VCaP (cell line): ENCODE results near the gene IL1RN.
A peak's percentile ranks its signal among the peaks of the same experiment; 100 is the strongest.

Experiments used
- H3K27ac ChIP-seq: fragments of 450-650 bp; 2 replicates; pipeline ENCODE4 v1.5.1; 2017
- CTCF ChIP-seq: fragments of 450-650 bp; conservative IDR thresholded peaks from 2 replicates; pipeline ENCODE4 v1.5.1; 2017; ENCODE audit warnings: mild to moderate bottlenecking, moderate library complexity

IL1RN gene

GRCh38 chr2:113117541-113118262 lies 9.7 kb upstream of the IL1RN start:
- no peak for TF ChIP-seq CTCF
- H3K27ac ChIP-seq = peak overlapping the region; percentile 36

DNA sequence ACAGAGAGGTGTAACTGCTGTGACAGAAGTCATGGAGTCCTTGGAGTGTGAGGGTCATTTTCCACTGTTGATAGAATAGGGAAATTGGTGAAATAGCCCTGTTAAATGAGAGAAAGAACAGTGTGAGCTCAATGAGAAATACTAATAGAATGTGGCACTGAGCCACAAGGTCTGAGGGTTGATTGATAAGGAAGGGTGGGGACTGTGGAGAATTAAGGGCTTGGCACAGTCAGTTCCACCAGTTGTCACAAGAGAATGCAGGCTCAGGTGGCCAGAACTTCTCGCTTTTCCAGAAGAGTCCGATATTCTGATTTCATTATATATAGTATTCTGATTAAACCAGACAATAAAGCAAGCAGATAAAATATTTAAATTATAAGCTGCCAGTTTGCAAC lies 9.1 kb upstream of the IL1RN start:
- H3K27ac ChIP-seq = peak overlapping the region; percentile 36
- TF ChIP-seq CTCF = no peak

- no peak for TF ChIP-seq CTCF
- no peak overlapping the region for H3K27ac ChIP-seq
Observed at GRCh38 chr2:113119111-113119510, 8.3 kb upstream of the IL1RN start.

DNA sequence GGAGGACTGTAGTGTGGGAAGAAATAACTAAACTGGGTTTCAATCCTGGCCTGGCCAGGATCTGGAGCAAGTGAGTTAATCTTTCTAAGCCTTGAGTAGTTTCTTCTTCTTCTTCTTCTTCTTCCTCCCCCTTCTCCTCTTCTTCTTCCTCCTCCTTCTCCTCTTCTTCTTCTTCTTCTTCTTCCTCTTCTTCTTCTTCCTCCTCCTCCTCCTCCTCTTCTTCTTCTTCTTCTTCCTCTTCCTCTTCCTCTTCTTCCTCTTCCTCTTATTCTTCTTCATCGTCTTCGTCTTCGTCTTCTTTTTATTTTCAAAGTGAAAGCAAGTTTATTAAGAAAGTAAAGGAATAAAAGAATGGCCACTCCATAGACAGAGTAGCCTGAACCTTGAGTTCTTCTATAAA lies 6.5 kb upstream of the IL1RN start:
- no peak overlapping the region for H3K27ac ChIP-seq
- TF ChIP-seq CTCF = no peak

- TF ChIP-seq CTCF = no peak
- H3K27ac ChIP-seq = no peak overlapping the region
Observed at GRCh38 chr2:113122364-113122763, 5.0 kb upstream of the IL1RN start.

DNA sequence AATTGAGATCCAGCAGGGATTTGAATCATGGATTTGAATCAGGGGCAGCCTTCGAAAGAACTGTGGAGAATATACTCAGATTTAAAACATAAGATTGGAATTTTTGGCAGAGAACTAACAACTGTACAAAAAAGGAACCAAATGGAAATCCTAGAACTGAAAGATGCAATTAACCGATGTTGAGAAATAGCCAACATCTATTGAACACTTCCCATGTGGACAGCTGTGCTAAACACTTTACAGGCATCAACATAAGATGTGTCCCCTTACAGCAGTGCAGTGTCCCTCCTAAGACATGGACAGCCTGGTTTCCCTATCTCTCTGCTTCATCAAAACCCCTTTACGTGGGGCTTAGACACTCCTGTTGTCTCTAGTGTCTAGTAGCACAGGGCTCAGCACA lies 3.7 kb upstream of the IL1RN start:
- no peak for TF ChIP-seq CTCF
- H3K27ac ChIP-seq = no peak overlapping the region

DNA sequence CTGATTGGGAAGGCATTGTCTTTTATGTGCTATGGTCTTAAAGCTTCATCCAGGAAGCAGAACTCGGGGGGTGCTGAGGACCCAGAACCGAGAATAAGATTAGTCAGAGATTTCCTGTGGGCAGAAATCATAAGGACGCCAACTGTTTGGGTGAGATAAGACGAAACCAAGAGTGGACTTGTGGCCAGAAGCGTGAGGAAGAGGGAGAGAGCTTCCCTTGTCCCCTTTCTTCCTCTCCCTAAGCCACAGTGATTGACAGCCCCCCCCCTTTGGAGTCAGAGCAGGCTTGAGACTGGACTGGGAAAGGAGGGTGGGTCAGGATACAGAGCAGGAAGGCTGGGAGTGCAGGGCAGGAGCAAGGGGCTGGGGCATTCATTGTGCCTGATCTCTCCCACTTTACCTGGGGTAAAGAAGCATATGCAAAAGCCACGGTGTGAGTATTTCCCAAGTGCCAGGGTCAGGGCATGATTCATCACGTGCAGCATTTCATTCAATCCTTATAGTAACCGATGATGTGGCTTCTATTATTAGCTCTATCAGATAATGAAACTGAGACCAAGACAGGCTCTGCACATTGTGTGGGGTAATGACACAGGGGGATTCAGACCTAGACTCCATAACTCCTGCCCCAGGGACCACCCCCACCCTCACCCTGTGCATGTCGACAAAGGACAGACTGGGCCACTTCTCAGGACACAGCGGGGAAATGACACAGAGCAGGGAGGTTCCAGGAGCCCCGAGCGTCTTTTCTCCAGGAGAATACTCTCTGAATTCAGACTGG lies 3.0 kb upstream of the IL1RN start:
- no peak overlapping the region for H3K27ac ChIP-seq
- TF ChIP-seq CTCF = no peak
